Measurements from ENCODE around the gene ATP6V1C2.

The ATP6V1C2 gene

GRCh38 chr2:10818984-10819383 lies 97.6 kb downstream of the ATP6V1C2 start:
- Histone ChIP-seq H3K27ac (ENCODE audit: low read depth, low read length) (no peak overlapping the region), H3K4me1 (ENCODE audit: control insufficient read depth, low read length) (no peaks in the 10 kb centered on the region; the same call in 1 of the 2 replicates), H3K36me3 (ENCODE audit: control insufficient read depth, low read length) (no peaks in the 10 kb centered on the region), H3F3A (ENCODE audit: control insufficient read depth, insufficient read depth) (0 out of 2 replicates have a peak, but pooled peaks cover 2% of the 10 kb centered on the region), H3K4me2 (ENCODE audit: low read length) (no peak overlapping the region), H3K79me2 (ENCODE audit: control insufficient read depth, low read length) (no peaks in the 10 kb centered on the region), H3K9me3 (ENCODE audit: control insufficient read depth, insufficient read depth, low read length) (no peaks in the 10 kb centered on the region), H3K27me3 (ENCODE audit: control insufficient read depth, low read length) (peaks cover 46% of the 10 kb centered on the region), H4K20me1 (ENCODE audit: control insufficient read depth, insufficient read depth, low read depth, low read length) (no peaks in the 10 kb centered on the region), H3K4me3 (ENCODE audit: low read length) (no peak overlapping the region), H3K9me2 (replicated peaks; ENCODE audit: control insufficient read depth, low read length) (no peaks in the 10 kb centered on the region)
- no peak for TF ChIP-seq EZH2phosphoT487 (IDR thresholded peaks at IDR 0.05; ENCODE audit: borderline replicate concordance, low read length)
- TF ChIP-seq CTCF (IDR thresholded peaks at IDR 0.05; ENCODE audit: low read depth, low read length, poor library complexity, severe bottlenecking): no peak

- Histone ChIP-seq H4K20me1 (ENCODE audit: control insufficient read depth, insufficient read depth, low read depth, low read length) (no peaks in the 10 kb centered on the region), H3K36me3 (ENCODE audit: control insufficient read depth, low read length) (no peaks in the 10 kb centered on the region), H3K9me2 (replicated peaks; ENCODE audit: control insufficient read depth, low read length) (no peaks in the 10 kb centered on the region), H3F3A (ENCODE audit: control insufficient read depth, insufficient read depth) (no peaks in the 10 kb centered on the region), H3K4me2 (ENCODE audit: low read length) (no peak overlapping the region), H3K4me1 (ENCODE audit: control insufficient read depth, low read length) (no peaks in the 10 kb centered on the region), H3K27ac (ENCODE audit: low read depth, low read length) (no peak overlapping the region), H3K27me3 (ENCODE audit: control insufficient read depth, low read length) (peaks cover 49% of the 10 kb centered on the region), H3K4me3 (ENCODE audit: low read length) (no peak overlapping the region), H3K9me3 (ENCODE audit: control insufficient read depth, insufficient read depth, low read length) (no peaks in the 10 kb centered on the region), H3K79me2 (ENCODE audit: control insufficient read depth, low read length) (no peaks in the 10 kb centered on the region)
- TF ChIP-seq CTCF (IDR thresholded peaks at IDR 0.05; ENCODE audit: low read depth, low read length, poor library complexity, severe bottlenecking) (no peak), EZH2phosphoT487 (IDR thresholded peaks at IDR 0.05; ENCODE audit: borderline replicate concordance, low read length) (no peak)
Measured at GRCh38 chr2:10819714-10820314, 98.4 kb downstream of the ATP6V1C2 start.

GRCh38 chr2:10820562-10820961 lies 99.1 kb downstream of the ATP6V1C2 start:
- H3F3A ChIP-seq (ENCODE audit: control insufficient read depth, insufficient read depth): no peaks in the 10 kb centered on the region
- peaks cover 50% of the 10 kb centered on the region for H3K27me3 ChIP-seq (ENCODE audit: control insufficient read depth, low read length)
- no peaks in the 10 kb centered on the region for H3K36me3 ChIP-seq (ENCODE audit: control insufficient read depth, low read length)
- no peak overlapping the region for H3K27ac ChIP-seq (ENCODE audit: low read depth, low read length)
- no peaks in the 10 kb centered on the region for H3K4me1 ChIP-seq (ENCODE audit: control insufficient read depth, low read length)
- H3K79me2 ChIP-seq (ENCODE audit: control insufficient read depth, low read length): no peaks in the 10 kb centered on the region
- no peaks in the 10 kb centered on the region for H4K20me1 ChIP-seq (ENCODE audit: control insufficient read depth, insufficient read depth, low read depth, low read length)
- H3K9me2 ChIP-seq (replicated peaks; ENCODE audit: control insufficient read depth, low read length): no peaks in the 10 kb centered on the region
- no peak overlapping the region for H3K4me2 ChIP-seq (ENCODE audit: low read length)
- TF ChIP-seq CTCF (IDR thresholded peaks at IDR 0.05; ENCODE audit: low read depth, low read length, poor library complexity, severe bottlenecking): no peak
- no peak for TF ChIP-seq EZH2phosphoT487 (IDR thresholded peaks at IDR 0.05; ENCODE audit: borderline replicate concordance, low read length)
- H3K4me3 ChIP-seq (ENCODE audit: low read length): no peak overlapping the region
- no peaks in the 10 kb centered on the region for H3K9me3 ChIP-seq (ENCODE audit: control insufficient read depth, insufficient read depth, low read length)

Data from DOHH2 (cell line).